Measurements from ENCODE around the gene CHAC1.

CHAC1 gene, protein sequence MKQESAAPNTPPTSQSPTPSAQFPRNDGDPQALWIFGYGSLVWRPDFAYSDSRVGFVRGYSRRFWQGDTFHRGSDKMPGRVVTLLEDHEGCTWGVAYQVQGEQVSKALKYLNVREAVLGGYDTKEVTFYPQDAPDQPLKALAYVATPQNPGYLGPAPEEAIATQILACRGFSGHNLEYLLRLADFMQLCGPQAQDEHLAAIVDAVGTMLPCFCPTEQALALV

DNA sequence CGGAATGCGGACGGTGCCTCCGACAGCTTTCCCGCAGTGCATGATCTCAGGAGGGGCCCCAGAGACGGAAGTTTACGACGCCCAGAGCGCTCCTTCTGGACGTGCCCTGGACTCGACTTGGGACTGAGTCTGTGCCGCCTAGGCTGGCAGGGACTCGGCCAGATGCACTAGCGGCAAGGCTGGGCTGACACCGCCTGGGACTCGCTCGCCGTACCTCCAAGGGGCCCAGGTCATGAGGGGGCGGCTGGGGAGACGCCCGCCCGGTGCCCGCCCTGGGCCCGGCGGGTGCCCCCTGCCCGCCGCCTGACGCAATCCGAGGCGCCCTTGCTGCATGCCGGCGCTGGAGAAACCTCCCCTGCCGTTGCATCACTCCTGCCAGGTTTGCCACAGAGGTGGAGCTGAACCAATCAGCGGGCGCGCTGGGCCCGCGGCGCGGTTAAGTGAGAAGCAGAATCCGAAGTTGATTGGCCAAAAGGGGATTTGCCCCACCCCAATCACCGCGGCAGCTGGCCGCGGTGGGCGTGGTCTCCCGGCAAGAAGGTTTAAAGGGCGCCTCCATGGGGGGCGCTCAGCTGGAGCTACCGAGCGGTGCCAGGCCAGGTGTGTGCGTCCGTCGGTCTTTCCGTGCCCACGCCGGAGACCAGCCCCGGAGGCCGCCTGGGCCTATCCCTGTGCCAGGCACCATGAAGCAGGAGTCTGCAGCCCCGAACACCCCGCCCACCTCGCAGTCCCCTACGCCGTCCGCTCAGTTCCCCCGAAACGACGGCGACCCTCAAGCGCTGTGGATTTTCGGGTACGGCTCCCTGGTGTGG, at the start of gene CHAC1:
TSS of gene CHAC1 (plus strand) at position 571 of the 812 bp plus-strand sequence. CDS start at position 684, 113 bp downstream.
- DNase-seq (ENCODE audit: low read depth in 3 of 3, low spot score in 1 of 3): peak; percentile 88 to 92 (median 91)

GRCh38 chr15:40904552-40905201, 48.6 kb upstream of the CHAC1 start:
- DNase-seq (ENCODE audit: low read depth in 3 of 3, low spot score in 1 of 3): no peak

DNA sequence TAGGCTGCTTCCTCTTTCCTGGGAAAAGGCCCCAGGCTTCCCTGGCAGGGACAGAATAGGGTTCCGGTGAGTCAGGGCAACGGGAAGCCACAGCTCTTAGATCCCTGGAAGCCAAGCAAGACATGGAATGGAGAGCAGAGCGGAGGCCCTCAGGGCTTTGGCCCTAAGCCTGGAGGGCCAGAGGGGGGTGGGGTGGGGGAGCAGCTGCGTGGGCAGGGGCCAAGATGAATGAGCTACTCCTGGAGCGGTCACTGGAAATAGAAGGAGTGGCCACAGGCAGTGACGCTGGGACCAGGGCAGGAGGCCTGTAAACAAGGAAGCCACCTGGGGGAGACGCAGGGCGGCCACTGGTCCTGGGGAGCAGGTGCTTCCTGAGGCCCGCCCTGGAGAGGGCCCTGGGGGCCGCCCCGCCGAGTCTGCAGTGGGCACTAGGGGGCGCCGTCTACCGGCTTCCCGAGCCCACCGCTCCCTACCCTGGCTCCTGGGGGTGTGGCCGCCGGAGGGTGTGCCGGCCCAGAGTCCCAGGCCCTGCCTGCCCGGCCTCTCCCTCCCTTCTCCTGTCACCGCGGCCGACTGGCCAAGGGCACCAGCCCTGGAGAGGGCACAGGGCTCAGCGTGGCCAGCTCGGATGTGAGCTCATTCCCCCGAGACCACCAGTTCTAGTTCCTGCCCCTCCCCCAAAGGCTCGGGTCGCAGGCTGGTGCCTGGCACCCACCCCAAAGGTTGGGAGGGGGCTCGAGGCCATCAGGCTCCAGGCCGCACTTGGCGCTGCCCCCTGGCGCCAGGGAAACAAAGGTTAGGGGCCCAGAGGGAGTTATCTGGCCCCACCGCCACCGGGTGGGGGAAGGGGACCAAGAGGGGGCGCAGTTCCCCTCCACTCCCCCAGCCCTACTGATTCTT, 46.9 kb upstream of the CHAC1 start:
- peak in 2 of 3 donors; percentile 52 to 70 for DNase-seq (ENCODE audit: low read depth in 3 of 3, low spot score in 1 of 3)

DNA sequence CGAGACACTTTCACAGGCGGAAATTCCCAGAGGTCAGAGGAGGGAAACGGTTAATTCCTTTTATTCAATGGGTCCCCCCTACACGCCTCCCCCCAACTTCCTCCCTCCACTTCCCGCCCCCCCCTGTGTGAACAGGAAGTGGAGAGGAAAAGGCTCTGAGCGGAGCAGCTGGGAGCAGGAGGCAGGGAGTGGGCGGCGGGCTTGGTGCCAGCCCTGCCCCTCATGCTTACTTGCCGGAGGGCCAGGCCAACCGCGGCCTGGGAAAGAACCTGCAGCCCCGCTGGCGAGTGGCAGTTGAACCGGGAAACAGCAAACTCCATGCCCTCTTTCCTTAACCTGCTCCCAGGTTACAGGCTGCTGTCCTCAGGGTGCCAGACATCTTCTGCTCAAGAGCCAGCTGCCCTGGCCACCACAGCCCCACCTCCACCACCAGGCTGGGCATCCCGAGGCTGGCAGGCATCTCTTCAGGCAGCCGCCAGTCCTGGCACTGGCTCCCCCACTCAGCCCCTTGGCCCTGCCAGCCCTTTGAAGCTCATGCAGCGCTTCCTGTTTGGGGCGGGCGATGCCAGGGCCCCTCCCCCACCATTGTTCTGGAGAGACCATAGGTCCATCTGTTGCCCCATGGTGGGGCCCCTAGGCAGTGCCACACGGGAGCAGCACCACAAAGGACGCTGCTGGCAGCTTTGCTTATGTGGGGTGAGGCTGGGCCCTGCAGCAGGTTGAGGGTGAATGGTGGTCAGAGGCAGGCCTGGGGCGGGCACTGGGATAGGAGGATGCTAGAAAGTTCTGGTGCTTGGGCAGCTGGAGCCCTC, 46.1 kb upstream of the CHAC1 start:
- DNase-seq (ENCODE audit: low read depth in 3 of 3, low spot score in 1 of 3): no peak

DNA sequence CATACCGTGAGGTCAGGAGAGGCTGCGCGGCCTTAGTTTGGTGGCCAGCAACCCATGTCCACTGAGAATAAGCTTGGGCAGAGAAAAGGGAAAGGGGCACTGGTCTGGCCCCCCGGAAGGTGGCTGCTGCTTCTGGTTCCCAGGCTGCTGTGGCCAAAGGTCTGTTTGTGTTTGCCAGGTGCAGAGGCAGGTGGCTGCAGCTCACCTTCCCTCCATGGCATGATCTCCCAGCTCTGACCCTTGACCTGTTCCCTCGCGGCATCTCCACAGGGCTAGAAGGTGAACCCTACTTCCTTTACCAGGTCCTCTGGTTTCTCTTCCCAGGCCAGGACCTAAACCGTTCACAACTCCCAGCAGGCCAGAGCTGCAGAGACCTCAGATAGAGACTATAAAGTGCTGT, 45.2 kb upstream of the CHAC1 start:
- no peak for DNase-seq (ENCODE audit: low read depth in 3 of 3, low spot score in 1 of 3)

GRCh38 chr15:40909662-40910630, 43.3 kb upstream of the CHAC1 start:
- DNase-seq (ENCODE audit: low read depth in 3 of 3, low spot score in 1 of 3): no peak

DNA sequence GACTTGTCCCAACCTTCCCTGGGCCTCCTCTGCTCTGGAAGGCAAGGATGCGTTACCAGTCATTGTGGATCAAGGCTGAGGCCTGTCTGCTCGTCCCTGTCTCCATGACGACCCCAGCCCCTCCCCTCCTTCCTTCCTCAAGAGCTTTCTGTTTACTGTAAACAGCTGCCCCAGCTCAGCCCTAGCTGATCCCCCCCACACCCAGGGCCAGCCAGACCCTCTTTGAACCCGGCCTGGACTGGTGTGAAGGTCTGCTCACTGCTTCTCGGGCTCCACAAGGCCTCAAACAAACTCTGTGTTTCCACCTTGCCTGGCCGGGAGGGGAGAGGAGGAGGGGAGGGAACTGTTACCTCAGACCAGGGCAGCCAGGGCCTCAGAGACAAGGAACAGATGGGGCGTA, 42.1 kb upstream of the CHAC1 start:
- no peak for DNase-seq (ENCODE audit: low read depth in 3 of 3, low spot score in 1 of 3)

DNA sequence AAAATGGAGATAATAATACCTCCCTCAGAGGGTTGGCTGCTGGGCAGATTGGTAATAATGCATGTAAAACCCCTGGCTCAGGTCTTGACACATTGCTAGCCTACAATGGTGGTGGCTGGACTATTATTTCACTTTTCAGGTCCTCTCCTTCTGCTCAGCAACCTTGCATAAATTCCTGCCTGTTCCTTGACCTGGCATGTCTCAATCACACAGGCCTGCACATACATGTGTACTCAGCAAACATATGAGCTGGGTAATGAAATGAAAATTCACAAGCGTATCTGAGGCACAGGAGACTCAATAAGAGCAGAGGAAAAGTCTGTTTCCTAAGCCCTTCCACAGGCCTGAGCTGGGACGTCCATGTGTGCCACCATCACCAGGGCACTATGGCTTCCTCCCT, 41.6 kb upstream of the CHAC1 start:
- DNase-seq (ENCODE audit: low read depth in 3 of 3, low spot score in 1 of 3): no peak

DNA sequence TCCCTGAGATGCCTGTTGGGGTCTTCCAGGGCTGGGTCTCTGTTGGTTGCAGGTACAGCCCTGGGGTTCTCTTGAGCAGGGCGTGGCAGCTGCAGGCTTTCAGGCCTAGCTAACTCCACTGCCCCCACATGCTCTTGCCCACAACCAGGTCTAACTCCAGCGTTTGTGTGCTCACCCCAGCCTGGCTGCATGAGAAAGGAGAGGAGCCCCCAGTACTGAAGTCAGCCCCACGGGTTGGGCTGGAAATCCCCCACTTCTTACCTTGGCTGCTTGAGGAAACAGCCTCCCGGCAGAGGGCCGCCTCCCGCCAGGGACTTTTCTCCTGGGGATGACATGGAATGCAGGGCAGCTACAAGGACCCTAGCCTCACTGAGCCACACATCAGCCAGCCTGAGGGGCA, 40.8 kb upstream of the CHAC1 start:
- no peak for DNase-seq (ENCODE audit: low read depth in 3 of 3, low spot score in 1 of 3)

DNA sequence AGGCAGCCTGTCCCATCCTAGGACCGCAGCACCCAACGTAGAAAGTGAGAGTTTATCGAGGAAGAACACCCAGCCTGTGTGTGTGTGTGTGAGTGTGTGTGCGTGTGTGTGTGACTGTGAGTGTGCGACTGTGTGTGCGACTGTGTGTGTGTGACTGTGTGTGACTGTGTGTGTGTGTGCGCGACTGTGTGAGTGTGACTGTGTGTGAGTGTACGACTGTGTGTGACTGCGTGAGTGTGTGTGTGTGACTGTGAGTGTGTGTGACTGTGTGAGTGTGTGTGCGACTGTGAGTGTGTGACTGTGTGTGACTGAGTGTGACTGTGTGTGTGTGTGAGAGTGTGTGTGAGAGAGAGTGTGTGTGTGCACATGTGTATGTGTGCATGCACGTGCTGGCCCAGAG, 39.3 kb upstream of the CHAC1 start:
- no peak for DNase-seq (ENCODE audit: low read depth in 3 of 3, low spot score in 1 of 3)

DNA sequence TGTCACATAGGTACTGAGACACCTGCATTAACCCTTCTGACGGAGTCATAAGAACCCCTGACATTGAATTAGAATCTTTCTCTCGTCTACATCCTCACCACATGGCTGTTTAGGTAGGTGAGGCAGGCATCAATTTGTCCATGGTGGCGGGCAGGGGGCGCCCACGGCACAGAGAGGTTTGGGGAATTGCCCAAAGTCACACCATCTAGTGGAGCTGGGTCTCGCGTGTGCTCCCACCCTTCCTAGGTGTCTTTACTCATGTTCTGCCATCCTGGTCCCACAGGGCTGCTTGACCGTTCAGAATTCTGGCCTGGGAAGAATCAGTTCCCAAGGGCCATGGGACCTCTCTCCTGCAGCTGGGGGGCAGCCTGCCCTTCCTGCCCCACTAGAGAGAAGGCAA, 38.8 kb upstream of the CHAC1 start:
- no peak for DNase-seq (ENCODE audit: low read depth in 3 of 3, low spot score in 1 of 3)

- DNase-seq (ENCODE audit: low read depth in 3 of 3, low spot score in 1 of 3): no peak
Observed at GRCh38 chr15:40915116-40915661, 38.1 kb upstream of the CHAC1 start.

DNA sequence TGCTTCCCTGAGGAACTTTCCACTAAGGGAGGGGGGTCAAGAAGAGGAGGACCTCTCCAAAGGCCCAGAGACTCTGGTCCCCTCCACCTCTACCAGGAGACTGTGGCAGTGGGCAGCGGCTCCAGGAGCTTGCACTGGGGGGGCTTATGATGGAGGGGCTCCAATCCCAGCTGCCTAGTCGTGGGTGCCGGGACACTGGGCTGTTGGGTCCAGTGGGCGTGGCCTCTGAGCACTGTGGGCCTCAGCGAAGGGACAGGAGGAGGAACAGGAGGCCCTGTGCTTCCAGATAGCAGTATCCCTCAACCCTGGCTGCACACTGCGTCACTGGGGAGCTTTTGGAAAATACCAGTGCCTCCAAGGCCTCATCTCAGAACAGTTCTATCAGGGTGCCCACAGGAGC, 37.6 kb upstream of the CHAC1 start:
- no peak for DNase-seq (ENCODE audit: low read depth in 3 of 3, low spot score in 1 of 3)

DNA sequence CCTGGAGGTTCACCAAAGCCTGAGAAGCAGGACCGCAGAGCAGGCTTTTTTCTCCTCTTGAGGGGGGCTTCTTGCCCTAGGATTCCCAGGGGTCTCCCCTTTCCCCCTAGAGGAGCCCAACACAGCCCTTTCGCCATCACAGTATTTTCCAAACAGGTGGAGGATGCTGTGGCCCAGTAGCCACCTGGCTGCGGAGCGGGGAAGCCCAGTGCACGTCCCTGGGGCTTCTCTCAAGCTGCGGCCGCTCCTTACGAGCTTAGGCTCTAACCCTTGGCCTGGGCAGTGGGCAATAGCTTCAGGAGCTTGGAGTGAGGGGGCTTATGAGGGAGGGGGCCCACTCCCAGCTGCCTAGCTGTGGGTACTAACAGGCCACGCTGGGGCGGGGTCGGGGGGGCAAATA, 35.7 kb upstream of the CHAC1 start:
- no peak for DNase-seq (ENCODE audit: low read depth in 3 of 3, low spot score in 1 of 3)

- DNase-seq (ENCODE audit: low read depth in 3 of 3, low spot score in 1 of 3): no peak
Observed at GRCh38 chr15:40918146-40918798, 35.0 kb upstream of the CHAC1 start.

DNA sequence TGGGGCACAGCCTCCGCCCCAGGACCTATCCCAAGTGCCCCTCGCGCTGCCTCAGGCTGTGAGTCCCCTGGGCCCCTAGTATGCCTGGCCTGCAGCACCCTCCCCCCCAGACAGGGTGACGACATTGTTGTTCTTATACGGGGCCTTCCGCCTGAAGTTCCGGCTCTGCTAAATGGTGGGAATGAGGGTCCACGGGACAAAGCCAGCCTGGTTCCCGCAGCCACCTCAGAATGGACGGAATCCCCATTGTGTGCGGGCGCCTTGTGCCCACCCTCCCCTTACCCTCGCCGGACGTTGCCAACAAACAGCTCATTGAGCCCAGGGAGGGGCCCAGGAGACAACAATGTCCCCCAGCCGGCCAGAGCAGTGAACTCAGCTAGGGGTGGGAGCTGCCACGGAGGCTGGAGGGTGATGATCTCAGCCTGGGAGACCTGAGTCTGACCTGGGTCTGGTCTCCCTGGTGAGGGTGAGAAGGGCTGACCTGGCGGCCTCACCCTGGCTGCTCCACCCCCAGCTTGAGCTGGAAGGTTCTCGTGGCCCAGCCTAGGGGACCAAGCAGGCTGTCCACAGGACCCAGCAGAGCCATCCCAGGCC, 34.4 kb upstream of the CHAC1 start:
- no peak for DNase-seq (ENCODE audit: low read depth in 3 of 3, low spot score in 1 of 3)

DNA sequence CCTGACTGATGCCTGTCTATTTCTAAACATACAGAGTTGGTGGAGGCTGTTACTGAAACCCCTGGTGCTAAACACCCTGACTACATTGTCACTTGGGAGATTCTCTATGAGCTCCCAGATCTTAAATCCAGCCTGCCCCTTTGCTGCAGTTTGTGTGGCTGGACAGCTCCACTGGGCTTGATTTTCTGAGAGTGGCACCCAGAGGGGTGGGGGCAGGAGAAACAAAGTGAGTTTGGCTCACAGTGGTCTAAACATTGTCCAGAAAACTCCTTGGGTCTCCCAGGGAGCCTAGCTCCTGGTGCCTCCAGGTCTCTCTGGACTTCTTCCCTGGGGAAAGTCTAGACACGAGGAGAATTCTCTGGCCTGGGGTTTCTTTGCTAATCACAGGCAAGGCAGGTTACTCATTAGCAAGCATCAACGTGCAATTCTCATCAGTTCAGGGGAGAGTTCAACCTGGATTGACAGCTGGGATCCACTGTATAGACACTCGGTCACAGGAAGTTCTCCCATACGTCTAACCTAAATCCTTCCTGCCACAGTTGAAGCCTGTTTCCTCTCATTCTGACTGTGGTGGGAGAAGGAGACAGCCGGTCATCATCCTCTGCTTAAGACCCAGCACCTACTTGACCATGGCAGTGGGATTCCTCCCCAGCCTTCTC, 31.2 kb upstream of the CHAC1 start:
- no peak for DNase-seq (ENCODE audit: low read depth in 3 of 3, low spot score in 1 of 3)

DNA sequence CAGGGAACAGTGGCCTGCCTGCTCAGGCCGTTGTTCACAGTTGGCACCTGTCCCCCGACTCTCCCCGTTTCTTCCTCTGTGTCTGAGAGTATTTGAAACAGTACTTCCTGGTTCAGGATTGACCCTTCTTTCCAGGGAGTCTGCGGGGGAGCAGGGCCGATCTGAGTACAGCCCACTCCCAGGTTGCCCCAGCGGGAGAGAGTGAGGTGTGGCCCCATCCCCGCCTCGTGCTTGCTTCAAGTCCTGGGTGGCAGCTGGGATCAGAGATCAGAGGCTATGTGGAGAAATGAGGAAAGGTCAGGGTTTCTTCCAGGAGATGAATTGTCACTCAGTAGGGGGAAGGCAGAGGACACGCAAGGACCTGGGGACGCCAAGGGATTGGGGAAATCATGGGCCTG, 30.7 kb upstream of the CHAC1 start:
- DNase-seq (ENCODE audit: low read depth in 3 of 3, low spot score in 1 of 3): no peak
